K562 (cell line): ENCODE results near the gene MAGI1. TPM values are rescaled to one million over a fixed set of nuclear protein-coding genes. Genes with fewer than 3 reads are reported as not detected.

Experiments
- ATAC-seq: fragments of 200-7000 bp; cut with Tn5 transposase; 3 replicates; pipeline ENCODE4 v1.9.1; 2020; ENCODE audit warnings: moderate library complexity
- BruUV-seq: library from RNA; stranded (reverse); fragments of 400-500 nt; replicated peaks from 2 replicates; lab custom pipeline; 2021; lab: Mats Ljungman, UMichigan
- CTCF ChIA-PET: fragments of 300-600 bp; formaldehyde crosslinking; extraction: SDS; loops from one replicate; lab custom pipeline; 2021; ENCODE audit warnings: low intra/inter-chr PET ratio; lab: Yijun Ruan, JAX
- POLR2A ChIA-PET: fragments of 300-600, 350-650 bp; sonication (Branson Sonifier 250); formaldehyde crosslinking; extraction: SDS; loops from one replicate; lab custom pipeline; 2021; ENCODE audit warnings: antibody characterized with exemption, inconsistent platforms; lab: Yijun Ruan, JAX
- DNase-seq, 4 experiments: peaks; one replicate each; pipeline versions ENCODE4 v3.0.0 to v3.0.0-alpha.2; 2011 to 2018; ENCODE audit warnings: low spot score in 3 of 4, mixed read lengths in 3 of 4; ENCODE audit errors: extremely low read depth in 1 of 4
- FAIRE-seq: peaks from 2 replicates; lab custom pipeline; 2011; peaks lifted over from hg19 to GRCh38; lab: Jason Lieb, UNC
- H2AFZ ChIP-seq: 2 replicates; pipeline ENCODE4 v1.6.0; 2011; ENCODE audit warnings: low read depth, low read length, control low read depth, inconsistent platforms
- H3K27ac ChIP-seq: fragments of 200-600 bp; 3 replicates; pipeline ENCODE4 v1.8.0; 2011; ENCODE audit warnings: low read depth, mild to moderate bottlenecking, control low read depth, inconsistent platforms, low read length, moderate library complexity, mixed read lengths; ENCODE audit errors: extremely low read depth
- H3K27me3 ChIP-seq, 2 experiments: fragments of 300-600 bp in 1 of 2; 2 replicates in 1 of 2; 3 replicates in 1 of 2; pipeline versions ENCODE4 v1.6.0 to v1.8.0; 2011; ENCODE audit warnings: inconsistent platforms in 2 of 2, low read length in 2 of 2, mild to moderate bottlenecking in 1 of 2, mixed read lengths in 1 of 2, moderate library complexity in 1 of 2; ENCODE audit not compliant: control insufficient read depth in 2 of 2, insufficient read depth in 2 of 2
- H3K36me3 ChIP-seq: fragments of 300-600 bp; 3 replicates; pipeline ENCODE4 v1.8.0; 2011; ENCODE audit warnings: mild to moderate bottlenecking, low read length, inconsistent platforms; ENCODE audit not compliant: control insufficient read depth, insufficient read depth
- H3K4me1 ChIP-seq, 2 experiments: fragments of 200-600 bp in 1 of 2; replicated peaks in 1 of 2; 2 replicates in 1 of 2; 3 replicates in 1 of 2; pipeline versions ENCODE4 v1.5.1 to v1.8.0; 2011; ENCODE audit warnings: inconsistent platforms in 2 of 2, low read length in 2 of 2, mild to moderate bottlenecking in 1 of 2, mixed read lengths in 1 of 2, moderate library complexity in 1 of 2; ENCODE audit not compliant: control insufficient read depth in 2 of 2, insufficient read depth in 2 of 2
- H3K4me2 ChIP-seq: 2 replicates; pipeline ENCODE4 v1.6.1; 2011; ENCODE audit warnings: low read length, control low read depth, inconsistent platforms, mixed read lengths; ENCODE audit not compliant: insufficient read depth
- H3K4me3 ChIP-seq: fragments of 200-600 bp; sonication (generic), shearing (Covaris generic); 2 replicates; pipeline ENCODE4 v1.5.1; 2016; ENCODE audit warnings: control low read depth, inconsistent platforms
- H3K79me2 ChIP-seq: fragments of 200-600 bp; 3 replicates; pipeline ENCODE4 v1.8.0; 2011; ENCODE audit warnings: low read length, inconsistent platforms; ENCODE audit not compliant: control insufficient read depth, insufficient read depth
- H3K9ac ChIP-seq, 2 experiments: 2 replicates each; pipeline versions ENCODE4 v1.6.0 to v1.6.1; 2011; ENCODE audit warnings: low read depth in 2 of 2, low read length in 2 of 2, control low read depth in 1 of 2, inconsistent platforms in 1 of 2, mild to moderate bottlenecking in 1 of 2, mixed read lengths in 1 of 2; ENCODE audit not compliant: insufficient read depth in 1 of 2
- H3K9me1 ChIP-seq: one replicate; pipeline ENCODE4 v1.6.0; 2011; ENCODE audit warnings: inconsistent platforms, mild to moderate bottlenecking, low read length, moderate library complexity; ENCODE audit not compliant: control insufficient read depth, insufficient read depth
- H3K9me3 ChIP-seq: replicated peaks from 2 replicates; pipeline ENCODE4 v1.5.1; 2011; ENCODE audit warnings: low read depth, low read length, inconsistent platforms; ENCODE audit not compliant: control insufficient read depth, insufficient read depth
- H4K20me1 ChIP-seq: replicated peaks from 2 replicates; pipeline ENCODE4 v1.6.1; 2011; ENCODE audit warnings: low read length, inconsistent platforms, mixed read lengths; ENCODE audit not compliant: control insufficient read depth, insufficient read depth
- ADNP ChIP-seq: fragments of 200-800 bp; sonication (Bioruptor generic); IDR thresholded peaks from 2 replicates; pipeline ENCODE4 v1.6.1; 2016; ENCODE audit warnings: missing genetic modification characterization, missing compliant biosample characterization
- ARHGAP35 ChIP-seq: fragments of 450-650 bp; IDR thresholded peaks from 2 replicates; pipeline ENCODE4 v1.6.1; 2018; ENCODE audit not compliant: partially characterized antibody
- CSDE1 ChIP-seq, 2 experiments: fragments of 450-650 bp; IDR thresholded peaks; 2 replicates each; pipeline ENCODE4 v1.6.1; 2016; ENCODE audit warnings: mild to moderate bottlenecking in 1 of 2
- DIDO1 ChIP-seq: fragments of 450-650 bp; IDR thresholded peaks from 2 replicates; pipeline ENCODE4 v1.6.1; 2016; ENCODE audit warnings: low read depth, missing biosample characterization, missing genetic modification characterization
- HMG20A ChIP-seq: fragments of 450-650 bp; formaldehyde crosslinking; conservative IDR thresholded peaks from 2 replicates; pipeline ENCODE4 v1.4.0; 2020; ENCODE audit warnings: mild to moderate bottlenecking, mixed read lengths
- MECOM ChIP-seq: fragments of 250-450 bp; sonication (Bioruptor Pico); IDR thresholded peaks from 2 replicates; pipeline ENCODE4 v1.8.0; 2022; ENCODE audit warnings: inconsistent platforms
- NONO ChIP-seq, 2 experiments: fragments of 200-400 bp in 1 of 2; fragments of 450-650 bp in 1 of 2; formaldehyde crosslinking in 1 of 2; IDR thresholded peaks; 2 replicates each; pipeline ENCODE4 v1.6.1; 2017; ENCODE audit warnings: low read depth in 2 of 2, mild to moderate bottlenecking in 2 of 2, moderate library complexity in 2 of 2, low read length in 1 of 2
- PHTF2 ChIP-seq: fragments of 250-450 bp; sonication (Bioruptor Pico); IDR thresholded peaks from 2 replicates; pipeline ENCODE4 v1.5.0; 2021; ENCODE audit warnings: mild to moderate bottlenecking
- TSC22D4 ChIP-seq: fragments of 450-650 bp; IDR thresholded peaks from 2 replicates; pipeline ENCODE4 v1.6.1; 2016; ENCODE audit warnings: missing genetic modification characterization, missing biosample characterization, control low read depth
- ZBTB8A ChIP-seq: fragments of 450-650 bp; IDR thresholded peaks from 2 replicates; pipeline ENCODE4 v1.6.1; 2018; ENCODE audit warnings: mild to moderate bottlenecking, moderate library complexity; ENCODE audit not compliant: partially characterized antibody
- ZNF24 ChIP-seq: fragments of 450-650 bp; IDR thresholded peaks from 2 replicates; pipeline ENCODE4 v1.6.1; 2016
- ZNF253 ChIP-seq: fragments of 250-450 bp; sonication (Bioruptor Pico); conservative IDR thresholded peaks from 2 replicates; pipeline ENCODE4 v1.6.1; 2021; ENCODE audit warnings: mild to moderate bottlenecking
- ZNF347 ChIP-seq: fragments of 450-650 bp; formaldehyde crosslinking; IDR thresholded peaks from 2 replicates; pipeline ENCODE4 v1.4.0; 2020; ENCODE audit warnings: low read depth, mild to moderate bottlenecking, moderate library complexity
- ZNF444 ChIP-seq: fragments of 250-450 bp; sonication (Bioruptor Pico); IDR thresholded peaks from 2 replicates; pipeline ENCODE4 v1.4.0; 2020; ENCODE audit warnings: mild to moderate bottlenecking, moderate library complexity
- WGBS: fragments of 100-300 bp; shearing (Covaris generic); methylation state at CpG from one replicate; pipeline ENCODE4 v1.1.6; 2016; ENCODE audit warnings: low coverage, mixed read lengths; ENCODE audit not compliant: insufficient coverage; ENCODE audit errors: missing lambda C conversion rate; 5-methylcytosine and 5-hydroxymethylcytosine counted together
- in situ Hi-C: fragments of 300-500 bp; cut with MboI; formaldehyde crosslinking; loops from 4 replicates; pipeline ENCODE4 v1.15.0; 2018; ENCODE audit warnings: inconsistent platforms, mixed read lengths
- intact Hi-C: fragments of 100-400 bp; cut with micrococcal nuclease; formaldehyde crosslinking; loops from 2 replicates; pipeline ENCODE4 v1.14.2; 2022
- polyA plus RNA-seq, 8 experiments: library from polyadenylated mRNA; depleted of rRNA in 4 of 8; stranded (reverse) in 5 of 8; unstranded in 3 of 8; fragments of >200 nt; fragmentation: Nextera tagmentation in 2 of 8; fragmentation: Illumina TruSeq in 1 of 8; extraction: Ambion mirVana in 2 of 8; extraction: Trizol in 1 of 8; gene quantifications; 2 replicates each; pipeline versions ENCODE4 v1.2.1 to v1.2.3, GENCODE V29; 2011 to 2014; ENCODE audit warnings: inconsistent platforms in 1 of 8, missing spikeins in 1 of 8
- total RNA-seq, 7 experiments: library from RNA; depleted of rRNA in 6 of 7; stranded (reverse); fragments of >200 nt in 6 of 7; fragmentation: Illumina TruSeq in 2 of 7; extraction: Trizol in 2 of 7; gene quantifications; 2 replicates each; pipeline versions ENCODE4 v1.2.1 to v1.2.3, GENCODE V29; 2011 to 2021; ENCODE audit warnings: low replicate concordance in 1 of 7
- TF ChIP-seq, protein P1 (sequence below): fragments of 450-650 bp; IDR thresholded peaks from 2 replicates; pipeline ENCODE4 v1.6.1; 2017; ENCODE audit warnings: antibody characterized with exemption
- TF ChIP-seq, protein P2 (sequence below): fragments of 450-650 bp; IDR thresholded peaks from 2 replicates; pipeline ENCODE4 v1.6.1; 2016; ENCODE audit warnings: borderline replicate concordance

Gene MAGI1
- total and polyA plus RNA-seq, 9 of the 15 experiments (the other 6 are each of a cell fraction or from before 2014, with no cell fraction given) = 7.8 to 59.4 (median 43.2) TPM

DNA sequence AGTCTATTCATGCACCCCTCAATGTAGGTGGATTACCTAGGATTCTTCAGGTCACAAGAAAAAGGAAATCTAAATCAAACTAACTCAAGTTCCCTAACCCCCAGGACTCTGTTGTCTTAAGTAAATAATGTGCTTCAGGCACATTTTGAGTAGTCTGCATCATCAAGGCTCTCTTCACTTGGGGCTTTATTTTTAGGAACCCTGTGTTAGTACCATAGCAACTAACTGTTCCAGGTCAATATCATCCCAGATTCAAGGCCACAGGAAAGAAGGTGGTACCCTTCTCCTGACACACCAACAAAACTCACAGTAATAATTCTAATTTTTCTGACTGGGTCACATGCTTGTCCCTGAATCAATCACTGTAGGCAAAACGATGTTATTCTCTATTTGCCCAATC is 218.1 kb downstream of the MAGI1 start:
- Histone ChIP-seq H4K20me1 (no peaks in the 10 kb centered on the region), H2AFZ (no peak overlapping the region), H3K9ac (no peak overlapping the region), H3K9me3 (no peaks in the 10 kb centered on the region), H3K9me1 (no peaks in the 10 kb centered on the region), H3K4me1 (no peaks in the 10 kb centered on the region), H3K36me3 (no peaks in the 10 kb centered on the region), H3K79me2 (no peaks in the 10 kb centered on the region), H3K27me3 (no peaks in the 10 kb centered on the region), H3K4me2 (no peak overlapping the region), H3K27ac (no peak overlapping the region), H3K4me3 (no peak overlapping the region)
- DNase-seq (no peak), ATAC-seq (no peak), FAIRE-seq (no peak)
- ChIA-PET POLR2A (no interaction called here), CTCF (no interaction called here)
- no TSS peak for BruUV-seq
- TF ChIP-seq ADNP (tag) (no peak), ARHGAP35 (no peak), ZNF253 (CRISPR knock-in tag) (no peak), HMG20A (CRISPR knock-in tag) (no peak), PHTF2 (CRISPR knock-in tag) (no peak), MECOM (CRISPR knock-in tag) (no peak), ZBTB8A (no peak), NONO (IDR thresholded peaks at IDR 0.05; ENCODE audit: low read depth in 2 of 2, low read length in 1 of 2) (no peak), ZNF24 (no peak), ZNF347 (CRISPR knock-in tag) (no peak), DIDO1 (tag) (no peak), TSC22D4 (tag) (no peak), CSDE1 (IDR thresholded peaks at IDR 0.05) (no peak), ZNF444 (CRISPR knock-in tag) (no peak)
- TF ChIP-seq, protein P1, sequence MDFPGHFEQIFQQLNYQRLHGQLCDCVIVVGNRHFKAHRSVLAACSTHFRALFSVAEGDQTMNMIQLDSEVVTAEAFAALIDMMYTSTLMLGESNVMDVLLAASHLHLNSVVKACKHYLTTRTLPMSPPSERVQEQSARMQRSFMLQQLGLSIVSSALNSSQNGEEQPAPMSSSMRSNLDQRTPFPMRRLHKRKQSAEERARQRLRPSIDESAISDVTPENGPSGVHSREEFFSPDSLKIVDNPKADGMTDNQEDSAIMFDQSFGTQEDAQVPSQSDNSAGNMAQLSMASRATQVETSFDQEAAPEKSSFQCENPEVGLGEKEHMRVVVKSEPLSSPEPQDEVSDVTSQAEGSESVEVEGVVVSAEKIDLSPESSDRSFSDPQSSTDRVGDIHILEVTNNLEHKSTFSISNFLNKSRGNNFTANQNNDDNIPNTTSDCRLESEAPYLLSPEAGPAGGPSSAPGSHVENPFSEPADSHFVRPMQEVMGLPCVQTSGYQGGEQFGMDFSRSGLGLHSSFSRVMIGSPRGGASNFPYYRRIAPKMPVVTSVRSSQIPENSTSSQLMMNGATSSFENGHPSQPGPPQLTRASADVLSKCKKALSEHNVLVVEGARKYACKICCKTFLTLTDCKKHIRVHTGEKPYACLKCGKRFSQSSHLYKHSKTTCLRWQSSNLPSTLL = no peak
- TF ChIP-seq, protein P2, sequence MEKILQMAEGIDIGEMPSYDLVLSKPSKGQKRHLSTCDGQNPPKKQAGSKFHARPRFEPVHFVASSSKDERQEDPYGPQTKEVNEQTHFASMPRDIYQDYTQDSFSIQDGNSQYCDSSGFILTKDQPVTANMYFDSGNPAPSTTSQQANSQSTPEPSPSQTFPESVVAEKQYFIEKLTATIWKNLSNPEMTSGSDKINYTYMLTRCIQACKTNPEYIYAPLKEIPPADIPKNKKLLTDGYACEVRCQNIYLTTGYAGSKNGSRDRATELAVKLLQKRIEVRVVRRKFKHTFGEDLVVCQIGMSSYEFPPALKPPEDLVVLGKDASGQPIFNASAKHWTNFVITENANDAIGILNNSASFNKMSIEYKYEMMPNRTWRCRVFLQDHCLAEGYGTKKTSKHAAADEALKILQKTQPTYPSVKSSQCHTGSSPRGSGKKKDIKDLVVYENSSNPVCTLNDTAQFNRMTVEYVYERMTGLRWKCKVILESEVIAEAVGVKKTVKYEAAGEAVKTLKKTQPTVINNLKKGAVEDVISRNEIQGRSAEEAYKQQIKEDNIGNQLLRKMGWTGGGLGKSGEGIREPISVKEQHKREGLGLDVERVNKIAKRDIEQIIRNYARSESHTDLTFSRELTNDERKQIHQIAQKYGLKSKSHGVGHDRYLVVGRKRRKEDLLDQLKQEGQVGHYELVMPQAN = no peak
- in situ Hi-C loops = no loop called here
- intact Hi-C loops = no loop called here
- WGBS = no CpG with 5 or more reads among the region's 1 CpG
